Left hindlimb (tissue), 1 donor: ENCODE data around the gene ADAT3.
"Not testable (repeated sequence)": the region's sequence is repeated elsewhere in the genome, so short reads cannot be mapped to it uniquely, and the experiment has no call there.

ENCODE experiments used
- DNase-seq: peaks from one replicate; pipeline ENCODE4 v3.0.0-alpha.2; 2018

ADAT3 gene

DNA sequence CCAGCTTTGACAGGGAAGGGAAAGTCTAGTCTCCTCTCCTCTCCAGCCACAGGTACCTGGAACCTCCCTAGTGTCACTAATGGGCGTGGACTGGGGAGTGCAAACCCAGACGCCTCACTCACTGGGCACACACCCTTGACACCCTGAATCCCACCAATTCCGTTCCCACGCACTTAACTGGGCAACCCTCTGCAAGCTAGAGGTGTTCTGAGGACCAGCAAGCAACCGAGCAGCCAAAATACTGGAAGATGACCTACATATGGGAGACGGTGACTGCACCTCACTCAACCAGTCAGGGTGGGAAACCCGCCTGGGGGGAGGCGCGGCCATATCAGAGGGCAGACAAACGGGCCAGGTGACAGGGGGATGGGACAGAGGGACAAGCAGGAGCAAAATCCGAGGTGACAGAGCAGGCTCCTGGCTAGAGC lies 20.9 kb upstream of the ADAT3 start:
- peak; percentile 30 for DNase-seq

- peak; percentile 31 for DNase-seq
Observed at GRCh38 chr19:1884719-1885334, 20.4 kb upstream of the ADAT3 start.

DNA sequence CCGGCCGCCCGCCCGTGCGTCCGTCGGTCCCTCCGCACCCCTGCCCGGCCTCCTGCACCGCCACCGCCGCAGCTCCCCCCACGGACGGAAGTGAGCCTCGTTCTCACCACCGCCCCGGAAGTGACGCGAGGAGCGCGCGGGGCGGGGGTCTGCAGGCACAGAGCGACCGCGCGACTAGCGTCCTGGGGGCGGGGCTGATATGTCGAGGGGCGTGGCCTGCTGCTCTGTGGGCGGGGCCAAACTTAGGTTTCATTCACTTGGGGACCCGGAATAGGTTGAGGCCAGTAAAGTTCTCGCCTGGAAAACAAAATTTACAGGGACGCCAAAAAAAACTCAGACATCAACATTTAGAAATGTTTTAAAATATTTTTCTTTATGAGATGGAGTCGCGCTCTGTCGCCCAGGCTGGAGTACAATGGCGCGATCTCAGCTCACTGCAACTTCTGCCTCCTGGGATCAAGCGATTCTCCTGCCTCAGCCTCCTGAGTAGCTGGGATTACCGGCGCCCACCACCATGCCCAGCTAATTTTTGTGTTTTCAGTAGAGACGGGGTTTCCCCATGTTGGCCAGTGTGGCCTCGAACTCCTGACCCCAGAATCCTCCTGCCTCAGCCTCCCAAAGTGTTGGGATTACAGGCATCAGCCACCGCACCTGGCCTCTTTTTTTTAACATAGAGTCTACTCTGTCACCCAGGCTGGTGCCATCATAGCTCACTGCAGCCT lies 19.6 kb upstream of the ADAT3 start, which contains the start of gene ABHD17A:
Gene ABHD17A (minus strand): TSS at position 99 of the 722 bp plus-strand sequence. CDS start 3,930 bp downstream, outside the sequence.
- peak; percentile 96 for DNase-seq

DNA sequence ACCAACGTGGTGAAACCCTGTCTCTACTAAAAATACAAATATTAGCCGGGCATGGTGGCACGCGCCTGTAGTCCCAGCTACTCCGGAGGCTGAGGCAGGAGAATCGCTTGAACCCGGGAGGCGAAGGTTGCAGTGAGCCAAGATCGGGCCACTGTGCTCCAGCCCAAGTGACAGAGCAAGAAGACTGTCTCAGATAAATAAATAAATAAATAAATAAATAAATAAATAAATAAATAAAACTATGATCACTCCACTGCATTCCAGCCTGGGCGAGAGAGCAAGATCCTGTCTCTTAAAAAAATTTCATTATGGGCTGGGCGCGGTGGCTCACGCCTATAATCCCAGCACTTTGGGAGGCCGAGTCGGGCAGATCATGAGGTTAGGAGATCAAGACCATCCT lies 18.8 kb upstream of the ADAT3 start:
- DNase-seq = not testable (repeated sequence)

- no peak for DNase-seq
Observed at GRCh38 chr19:1888385-1888784, 16.8 kb upstream of the ADAT3 start.

DNA sequence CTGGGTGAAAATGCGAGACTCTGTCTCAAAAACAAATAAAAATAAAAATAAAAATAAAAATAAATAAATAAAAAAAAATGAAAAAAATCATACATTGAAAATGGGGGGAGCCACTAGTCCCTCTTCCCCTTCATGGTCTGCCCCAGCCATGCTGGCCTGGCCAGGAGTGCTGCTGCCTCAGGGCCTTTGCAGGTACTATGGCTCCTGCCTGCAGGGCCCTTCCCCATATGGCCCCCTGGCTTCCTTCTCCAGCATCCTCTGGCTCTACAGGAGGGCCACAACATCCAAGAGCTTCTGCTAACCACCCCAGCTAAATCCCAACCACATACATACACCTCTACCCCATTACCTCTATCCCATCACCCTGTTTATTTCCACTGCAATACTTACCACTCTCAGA lies 15.3 kb upstream of the ADAT3 start:
- DNase-seq = no peak

- peak; percentile 26 for DNase-seq
Observed at GRCh38 chr19:1893791-1894190, 11.4 kb upstream of the ADAT3 start.

DNA sequence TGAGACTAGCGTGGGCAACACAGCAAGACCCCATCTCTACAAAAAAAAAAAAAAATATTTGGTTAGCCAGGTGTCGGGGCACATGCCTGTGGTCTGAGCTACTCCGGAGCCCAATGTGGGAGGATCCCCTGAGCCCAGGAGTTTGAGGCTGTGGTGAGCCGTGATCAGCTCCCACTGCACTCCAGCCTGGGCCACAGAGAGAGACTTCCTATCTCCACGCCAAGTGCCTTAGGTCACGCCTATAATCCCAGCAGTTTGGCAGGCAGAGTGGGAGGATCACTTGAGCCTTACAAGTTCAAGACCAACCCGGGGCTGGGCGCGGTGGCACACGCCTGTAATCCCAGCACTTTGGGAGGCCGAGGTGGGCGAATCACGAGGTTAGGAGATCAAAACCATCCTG lies 8.7 kb upstream of the ADAT3 start:
- DNase-seq = peak; percentile 21

GRCh38 chr19:1901940-1902404 lies 3.2 kb upstream of the ADAT3 start:
- peak; percentile 23 for DNase-seq

- no peak for DNase-seq
Observed at GRCh38 chr19:1902923-1903322, 2.3 kb upstream of the ADAT3 start.

GRCh38 chr19:1904860-1905109 lies 414 bp upstream of the ADAT3 start:
- DNase-seq = no peak

- DNase-seq = no peak
Observed at GRCh38 chr19:1905863-1906375, 720 bp downstream of the ADAT3 start.

GRCh38 chr19:1906985-1907562 lies 1.9 kb downstream of the ADAT3 start:
- no peak for DNase-seq

DNA sequence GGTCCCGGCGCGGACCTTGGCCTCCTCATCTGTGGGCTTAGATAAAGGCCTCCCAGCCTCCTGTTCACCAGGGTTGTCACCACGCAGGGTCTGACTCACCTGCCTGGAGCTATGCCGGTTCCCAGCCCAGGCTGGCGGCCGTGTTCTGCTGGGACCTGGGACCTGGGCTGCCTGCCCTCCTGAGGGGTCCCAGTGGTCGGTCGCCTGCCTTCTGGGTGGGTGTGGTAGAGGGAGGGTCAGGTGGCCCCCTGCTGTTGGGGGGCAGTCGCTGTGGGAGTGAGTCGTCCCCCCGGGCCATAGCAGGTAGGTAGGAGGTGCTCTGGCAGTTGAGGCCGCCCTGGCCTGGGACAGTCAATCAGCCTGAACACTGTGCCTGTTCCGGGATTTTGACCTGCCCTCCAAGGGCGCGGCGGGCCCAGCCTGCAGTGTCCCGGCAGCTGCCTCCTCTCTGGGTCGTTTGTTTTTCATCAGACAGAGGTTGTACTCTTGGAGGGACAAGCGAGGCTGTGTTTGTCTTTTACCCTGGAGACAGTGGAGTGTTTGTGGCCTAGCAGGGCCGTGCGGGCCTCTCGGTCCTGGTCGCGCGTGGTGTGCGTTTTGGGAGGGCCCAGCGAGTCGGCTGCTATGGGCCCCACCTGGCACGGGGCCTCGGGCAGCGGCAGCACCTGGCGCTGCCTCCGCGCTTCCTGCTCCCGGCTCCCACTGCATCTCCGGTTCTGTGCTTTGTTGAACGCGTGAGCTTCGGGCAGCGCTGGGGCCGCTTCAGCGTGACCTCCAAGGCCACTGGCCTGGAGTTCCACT lies 2.6 kb downstream of the ADAT3 start:
- DNase-seq = no peak

DNA sequence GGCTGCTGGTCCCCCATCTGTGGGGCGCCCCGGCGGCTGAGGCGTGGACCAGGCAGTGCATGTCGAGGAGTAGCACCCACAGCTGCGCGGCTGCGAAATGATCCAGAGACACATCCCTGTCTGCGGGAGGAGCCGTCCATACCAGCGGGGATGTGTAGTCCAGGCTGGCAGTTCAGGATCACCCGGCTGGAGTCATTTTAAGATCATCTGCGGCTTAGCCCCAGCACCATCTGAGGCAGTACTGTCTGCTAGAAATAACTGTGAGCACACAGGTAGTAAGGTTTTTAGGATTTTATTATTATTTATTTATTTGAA lies 3.1 kb downstream of the ADAT3 start:
- DNase-seq = no peak

GRCh38 chr19:1909761-1910080 lies 4.5 kb downstream of the ADAT3 start:
- no peak for DNase-seq

GRCh38 chr19:1910177-1910576 lies 5.0 kb downstream of the ADAT3 start:
- no peak for DNase-seq

- DNase-seq = no peak
Observed at GRCh38 chr19:1911098-1911497, 5.9 kb downstream of the ADAT3 start.

DNA sequence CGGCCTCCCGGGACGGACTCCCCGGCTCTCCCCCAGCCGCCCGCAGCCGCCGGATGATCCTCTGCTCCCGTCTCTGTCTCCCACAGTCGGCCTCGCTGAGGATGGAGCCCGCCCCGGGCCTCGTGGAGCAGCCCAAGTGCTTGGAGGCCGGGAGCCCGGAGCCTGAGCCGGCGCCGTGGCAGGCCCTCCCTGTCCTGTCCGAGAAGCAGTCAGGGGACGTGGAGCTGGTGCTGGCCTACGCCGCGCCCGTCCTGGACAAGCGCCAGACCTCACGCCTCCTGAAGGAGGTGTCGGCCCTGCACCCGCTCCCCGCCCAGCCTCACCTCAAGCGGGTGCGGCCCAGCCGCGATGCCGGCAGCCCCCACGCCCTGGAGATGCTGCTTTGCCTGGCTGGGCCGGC lies 6.8 kb downstream of the ADAT3 start:
- DNase-seq = no peak

DNA sequence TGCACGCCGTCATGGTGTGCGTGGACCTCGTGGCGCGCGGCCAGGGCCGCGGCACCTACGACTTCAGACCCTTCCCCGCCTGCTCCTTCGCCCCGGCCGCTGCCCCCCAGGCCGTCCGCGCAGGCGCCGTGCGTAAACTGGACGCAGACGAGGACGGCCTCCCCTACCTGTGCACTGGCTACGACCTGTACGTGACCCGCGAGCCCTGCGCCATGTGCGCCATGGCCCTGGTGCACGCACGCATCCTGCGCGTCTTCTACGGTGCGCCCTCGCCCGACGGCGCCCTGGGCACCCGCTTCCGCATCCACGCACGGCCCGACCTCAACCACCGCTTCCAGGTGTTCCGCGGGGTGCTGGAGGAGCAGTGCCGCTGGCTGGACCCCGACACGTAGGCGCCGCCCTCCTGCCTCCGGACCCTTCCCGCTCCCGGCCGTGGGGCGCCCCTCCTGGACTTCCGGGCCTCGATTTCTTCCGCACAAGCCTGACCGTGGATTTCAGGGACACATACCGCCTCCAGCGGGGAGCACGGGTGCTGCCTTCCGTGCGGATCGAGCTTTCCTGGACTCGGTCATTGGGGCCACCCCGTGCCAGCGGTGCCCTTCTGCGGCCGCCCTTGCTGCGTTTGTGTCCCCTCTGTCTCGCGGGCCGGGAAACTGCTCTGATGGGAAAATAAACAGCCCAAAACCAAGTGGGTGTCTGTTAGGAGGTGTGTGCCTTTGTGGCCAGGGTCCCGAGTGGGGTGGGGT lies 7.7 kb downstream of the ADAT3 start:
- DNase-seq = no peak

DNA sequence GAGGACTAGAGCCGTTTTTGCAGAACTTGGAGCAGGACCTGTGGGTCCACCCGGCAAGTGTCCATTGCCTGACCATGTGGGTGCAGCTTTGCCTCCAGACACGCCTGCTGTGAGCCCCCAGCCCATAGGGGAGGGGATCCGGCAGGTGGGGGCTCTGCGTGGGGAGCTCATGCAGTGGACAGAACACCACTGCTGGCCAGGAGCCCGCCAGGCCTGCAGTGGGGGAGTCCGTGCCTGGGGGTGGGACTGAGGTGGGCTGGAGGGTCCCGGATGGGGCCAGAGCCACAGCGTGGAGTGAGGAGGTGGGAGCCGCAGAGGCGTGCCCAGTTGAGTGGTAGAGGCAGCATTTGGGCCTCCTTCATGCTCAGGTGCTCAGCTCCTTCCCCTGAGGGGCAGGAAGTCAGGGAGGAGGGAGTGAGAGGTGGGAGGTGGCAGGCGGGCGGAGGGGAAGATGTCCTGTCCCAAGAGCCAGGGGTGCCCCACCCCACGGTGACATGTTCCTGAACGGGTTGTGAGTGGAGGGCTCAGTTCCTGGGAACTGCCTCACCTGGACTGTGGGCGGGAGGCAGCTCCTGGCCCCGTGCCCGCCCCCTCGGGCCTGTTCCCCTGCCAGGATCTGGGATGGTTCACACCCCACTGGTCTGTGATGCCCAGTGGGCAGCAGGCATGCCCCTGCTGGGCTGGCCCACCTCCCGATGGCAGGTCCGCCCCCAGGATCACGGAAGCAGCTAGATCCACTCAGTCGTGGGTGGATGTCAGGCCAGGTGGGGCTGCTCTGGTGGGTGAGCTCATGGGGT lies 8.8 kb downstream of the ADAT3 start:
- no peak for DNase-seq

GRCh38 chr19:1914826-1915341 lies 9.7 kb downstream of the ADAT3 start:
- no peak for DNase-seq
